ENCODE data around the gene SNN. TPM values are rescaled to one million over a fixed set of nuclear protein-coding genes. Genes with fewer than 3 reads are reported as not detected.
A peak's percentile ranks its signal among the peaks of the same experiment; 100 is the strongest.

The SNN gene
- total and polyA plus RNA-seq, 12 donors: 10.1 to 61.4 (median 35.9) TPM

DNA sequence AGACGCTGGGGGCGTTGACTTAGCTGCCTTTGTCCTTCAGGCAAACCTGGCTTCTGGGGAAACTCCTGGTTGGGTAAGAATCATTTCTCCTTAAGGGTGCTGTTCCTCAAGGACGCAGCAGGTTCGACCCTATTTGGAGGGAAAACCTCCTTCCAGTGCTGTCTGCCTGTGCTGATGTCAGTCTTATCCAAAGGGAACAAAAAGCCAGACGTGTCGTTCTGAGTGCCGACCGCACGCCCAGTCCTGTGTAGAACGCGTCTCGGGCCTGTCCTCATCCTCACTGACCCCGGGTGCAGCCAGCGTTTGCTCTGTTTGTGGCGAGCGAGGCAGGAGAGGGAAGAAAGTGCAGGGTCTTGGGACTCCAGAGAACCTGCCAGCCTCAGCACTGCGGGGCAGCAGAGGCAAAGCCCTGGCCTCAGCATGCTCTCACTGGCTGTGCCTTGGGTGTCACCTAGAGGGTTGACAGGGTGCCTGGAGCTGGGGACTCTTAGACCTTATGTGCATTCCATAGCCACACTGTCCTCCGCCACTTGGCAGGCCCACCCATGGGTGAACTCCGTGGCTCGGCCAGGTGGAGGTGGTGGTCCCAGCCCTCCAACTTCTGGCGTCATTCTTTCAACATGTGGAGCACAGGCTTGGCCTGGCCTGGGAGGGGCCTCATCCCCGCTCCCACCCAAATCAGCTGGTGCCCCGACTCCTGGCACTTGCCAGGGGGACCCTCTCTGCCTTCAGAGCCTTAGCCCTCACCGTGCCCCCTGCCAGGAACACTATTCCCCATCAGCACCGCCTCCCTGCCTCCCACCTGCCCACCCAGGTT, 6.0 kb downstream of the SNN start:
- DNase-seq (no peak), ATAC-seq (peak in 1 of 8 donors; percentile 20)

DNA sequence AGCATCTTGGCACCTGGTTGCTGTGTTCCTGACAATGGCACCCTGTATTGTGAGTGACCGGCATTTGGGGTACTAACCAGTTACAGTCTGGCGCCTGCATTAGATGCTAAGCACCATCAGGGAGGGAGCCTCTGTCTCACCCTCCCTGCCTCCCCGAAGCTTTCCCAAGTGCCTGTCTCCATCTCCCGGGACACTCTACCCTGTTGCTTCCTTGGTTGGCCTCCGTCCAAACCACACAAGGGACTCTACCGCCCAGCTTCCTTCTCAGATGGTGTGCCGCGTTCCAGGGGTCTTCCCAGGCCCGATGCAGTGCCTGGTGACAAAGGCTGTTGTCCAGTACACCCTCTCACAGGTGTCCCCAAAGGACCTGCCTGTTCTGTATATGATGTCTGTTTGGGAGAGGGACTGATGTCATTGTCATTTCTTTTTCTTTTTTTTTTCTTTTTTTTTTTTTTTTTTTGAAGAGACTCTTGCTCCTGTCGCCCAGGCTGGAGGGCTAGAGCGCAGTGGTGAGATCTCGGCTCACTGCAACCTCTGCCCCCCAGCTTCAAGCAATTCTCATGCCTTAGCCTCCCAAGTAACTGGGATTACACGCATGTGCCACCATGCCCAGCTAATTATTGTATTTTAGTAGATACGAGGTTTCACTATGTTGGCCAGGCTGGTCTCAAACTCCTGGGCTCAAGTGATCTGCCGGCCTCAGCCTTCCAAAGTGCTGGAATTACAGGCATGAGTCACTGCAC, 6.7 kb downstream of the SNN start:
- H3K36me3 ChIP-seq: peaks cover 0 to 46% (median 20%) of the 10 kb centered on the region in 9 donors
- TF ChIP-seq, protein P1, sequence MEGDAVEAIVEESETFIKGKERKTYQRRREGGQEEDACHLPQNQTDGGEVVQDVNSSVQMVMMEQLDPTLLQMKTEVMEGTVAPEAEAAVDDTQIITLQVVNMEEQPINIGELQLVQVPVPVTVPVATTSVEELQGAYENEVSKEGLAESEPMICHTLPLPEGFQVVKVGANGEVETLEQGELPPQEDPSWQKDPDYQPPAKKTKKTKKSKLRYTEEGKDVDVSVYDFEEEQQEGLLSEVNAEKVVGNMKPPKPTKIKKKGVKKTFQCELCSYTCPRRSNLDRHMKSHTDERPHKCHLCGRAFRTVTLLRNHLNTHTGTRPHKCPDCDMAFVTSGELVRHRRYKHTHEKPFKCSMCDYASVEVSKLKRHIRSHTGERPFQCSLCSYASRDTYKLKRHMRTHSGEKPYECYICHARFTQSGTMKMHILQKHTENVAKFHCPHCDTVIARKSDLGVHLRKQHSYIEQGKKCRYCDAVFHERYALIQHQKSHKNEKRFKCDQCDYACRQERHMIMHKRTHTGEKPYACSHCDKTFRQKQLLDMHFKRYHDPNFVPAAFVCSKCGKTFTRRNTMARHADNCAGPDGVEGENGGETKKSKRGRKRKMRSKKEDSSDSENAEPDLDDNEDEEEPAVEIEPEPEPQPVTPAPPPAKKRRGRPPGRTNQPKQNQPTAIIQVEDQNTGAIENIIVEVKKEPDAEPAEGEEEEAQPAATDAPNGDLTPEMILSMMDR (IDR thresholded peaks at IDR 0.05): no peak
- no peaks in the 10 kb centered on the region for H3K9me3 ChIP-seq
- intact Hi-C loops (cut with DNase I): loop anchor here in 1 of 10 donors (2.0 kb wide), 1 partner anchor 30 kb away; no protein-coding TSS in a partner anchor
- DNase-seq (no peak), ATAC-seq (no peak)
- H3K4me3 ChIP-seq: no peak overlapping the region
- no peaks in the 10 kb centered on the region for H3K27me3 ChIP-seq
- H3K4me1 ChIP-seq: peaks cover 54 to 100% (median 93%) of the 10 kb centered on the region in 9 donors
- H3K27ac ChIP-seq: peak overlapping the region in 8 of 10 donors; percentile 19 to 88 (median 68)
- WGBS, 2 donors: 55 to 58% methylated on average over 15 of the region's 15 CpGs

More for the DNA sequence above, 6.0 kb downstream of the SNN start:
- H3K27ac ChIP-seq: peak overlapping the region; percentile 32 to 88 (median 76)
- intact Hi-C loops (cut with DNase I): loop anchor here in 1 of 10 donors (2.0 kb wide), 1 partner anchor 31 kb away; no protein-coding TSS in a partner anchor
- H3K9me3 ChIP-seq: no peaks in the 10 kb centered on the region
- H3K4me3 ChIP-seq: no peak overlapping the region
- peaks cover 0 to 39% (median 14%) of the 10 kb centered on the region in 9 donors for H3K36me3 ChIP-seq
- H3K27me3 ChIP-seq: no peaks in the 10 kb centered on the region
- TF ChIP-seq, protein P1 (IDR thresholded peaks at IDR 0.05): peak in 2 of 9 donors; percentile 8 to 11
- peaks cover 59 to 100% (median 95%) of the 10 kb centered on the region in 9 donors for H3K4me1 ChIP-seq
- 78 to 84% methylated on average over 25 of the region's 25 CpGs for WGBS, 2 donors

GRCh38 chr16:11675561-11676511, 7.6 kb downstream of the SNN start:
- Histone ChIP-seq H3K36me3 (peaks cover 0 to 55% (median 27%) of the 10 kb centered on the region in 9 donors), H3K4me3 (no peak overlapping the region), H3K27ac (peak overlapping the region in 7 of 10 donors; percentile 31 to 88 (median 75)), H3K4me1 (peaks cover 48 to 100% (median 93%) of the 10 kb centered on the region in 9 donors), H3K9me3 (no peaks in the 10 kb centered on the region), H3K27me3 (no peaks in the 10 kb centered on the region)
- TF ChIP-seq, protein P1 (IDR thresholded peaks at IDR 0.05): no peak
- DNase-seq (peak in 1 of 2 donors; percentile 31), ATAC-seq (peak in 6 of 8 donors; percentile 5 to 65 (median 40))
- intact Hi-C loops (cut with DNase I): loop anchor here in 1 of 10 donors (2.0 kb wide), 1 partner anchor 29 kb away; no protein-coding TSS in a partner anchor
- 76% methylated on average over 42 of the region's 42 CpGs for WGBS, 2 donors
